Measurements from ENCODE around the gene OXT. TPM values are rescaled to one million over a fixed set of nuclear protein-coding genes. Genes with fewer than 3 reads are reported as not detected.

OXT gene
- total RNA-seq, 2 donors from 2014 or later = 0.65 to 0.92 TPM

- intact Hi-C loops (cut with DNase I) = no loop called here
- ATAC-seq (peak; percentile 24 to 51), DNase-seq (no peak)
Measured at GRCh38 chr20:3082306-3082951, 11.0 kb downstream of the OXT start.

GRCh38 chr20:3082955-3083952 is 11.8 kb downstream of the OXT start:
- intact Hi-C loops (cut with DNase I) = no loop called here
- ATAC-seq (peak in 1 of 2 donors; percentile 12), DNase-seq (no peak)

- ATAC-seq (no peak), DNase-seq (no peak)
- intact Hi-C loops (cut with DNase I) = no loop called here
Measured at GRCh38 chr20:3084283-3084985, 13.0 kb downstream of the OXT start, which contains the start of gene AVP. Gene AVP (minus strand): TSS chr20:3084724. CDS start chr20:3084674, 50 bp downstream.

GRCh38 chr20:3084986-3085360 is 13.6 kb downstream of the OXT start:
- ATAC-seq (no peak), DNase-seq (no peak)
- intact Hi-C loops (cut with DNase I) = no loop called here

GRCh38 chr20:3085571-3086072 is 14.2 kb downstream of the OXT start:
- intact Hi-C loops (cut with DNase I) = no loop called here
- no peak for DNase-seq

GRCh38 chr20:3088031-3088430 is 16.6 kb downstream of the OXT start:
- intact Hi-C loops (cut with DNase I) = no loop called here
- no peak for DNase-seq
- ATAC-seq = no peak

More at GRCh38 chr20:3085571-3086072, 14.2 kb downstream of the OXT start:
- no peak for ATAC-seq

GRCh38 chr20:3090565-3090964 is 19.1 kb downstream of the OXT start:
- DNase-seq (no peak), ATAC-seq (no peak)
- intact Hi-C loops (cut with DNase I) = no loop called here

- peak; percentile 53 to 68 for ATAC-seq
- intact Hi-C loops (cut with DNase I) = no loop called here
- peak; percentile 41 for DNase-seq
Measured at GRCh38 chr20:3092611-3093379, 21.4 kb downstream of the OXT start.

GRCh38 chr20:3093861-3094361 is 22.5 kb downstream of the OXT start:
- intact Hi-C loops (cut with DNase I) = no loop called here
- ATAC-seq (no peak), DNase-seq (no peak)

GRCh38 chr20:3094848-3095629 is 23.6 kb downstream of the OXT start:
- DNase-seq = no peak
- intact Hi-C loops (cut with DNase I) = no loop called here

GRCh38 chr20:3100480-3100879 is 29.1 kb downstream of the OXT start:
- no peak for ATAC-seq
- intact Hi-C loops (cut with DNase I) = no loop called here

More at GRCh38 chr20:3094848-3095629, 23.6 kb downstream of the OXT start:
- no peak for ATAC-seq

GRCh38 chr20:3101251-3101650 is 29.8 kb downstream of the OXT start:
- DNase-seq (no peak), ATAC-seq (no peak)
- intact Hi-C loops (cut with DNase I) = no loop called here

More at GRCh38 chr20:3100480-3100879, 29.1 kb downstream of the OXT start:
- no peak for DNase-seq

GRCh38 chr20:3101737-3102574 is 30.5 kb downstream of the OXT start:
- no peak for ATAC-seq
- DNase-seq = no peak
- intact Hi-C loops (cut with DNase I) = no loop called here

- intact Hi-C loops (cut with DNase I) = no loop called here
- no peak for DNase-seq
- ATAC-seq = no peak
Measured at GRCh38 chr20:3102575-3103368, 31.4 kb downstream of the OXT start.

- intact Hi-C loops (cut with DNase I) = no loop called here
- ATAC-seq = no peak
- no peak for DNase-seq
Measured at GRCh38 chr20:3103369-3104032, 32.1 kb downstream of the OXT start.
